Type B pancreatic cell (in vitro differentiated cells): ENCODE data around the gene SYNJ2BP. TPM values are rescaled to one million over a fixed set of nuclear protein-coding genes. Genes with fewer than 3 reads are reported as not detected.
"Not testable (repeated sequence)": the region's sequence is repeated elsewhere in the genome, so short reads cannot be mapped to it uniquely, and the experiment has no call there.

Source experiments
- DNase-seq: peaks from one replicate; pipeline ENCODE4 v3.0.0; 2021; ENCODE audit warnings: mixed read lengths; ENCODE audit not compliant: unreplicated experiment; ENCODE audit errors: extremely low spot score
- H3K27ac Mint-ChIP-seq: 2 replicates; pipeline ENCODE4 v1.8.0; 2021; ENCODE audit warnings: mild to moderate bottlenecking, mixed read lengths
- H3K27me3 Mint-ChIP-seq: 2 replicates; pipeline ENCODE4 v1.8.0; 2021; ENCODE audit warnings: mixed read lengths
- H3K36me3 Mint-ChIP-seq: 2 replicates; pipeline ENCODE4 v1.8.0; 2021; ENCODE audit warnings: mixed read lengths
- H3K4me1 Mint-ChIP-seq: one replicate; pipeline ENCODE4 v1.8.0; 2021; ENCODE audit warnings: mixed read lengths; ENCODE audit not compliant: unreplicated experiment
- H3K4me3 Mint-ChIP-seq: 2 replicates; pipeline ENCODE4 v1.8.0; 2021; ENCODE audit warnings: mild to moderate bottlenecking, mixed read lengths
- H3K9me3 Mint-ChIP-seq: 2 replicates; pipeline ENCODE4 v1.8.0; 2021; ENCODE audit warnings: mixed read lengths
- total RNA-seq: library from RNA; stranded (reverse); gene quantifications from 2 replicates; pipeline ENCODE4 v1.2.1, GENCODE V29; 2021; ENCODE audit warnings: low replicate concordance
- TF ChIP-seq, protein P1 (sequence below): fragments of 200-600 bp; sonication (generic); conservative IDR thresholded peaks from 2 replicates; pipeline ENCODE4 v1.5.0; 2021; ENCODE audit warnings: antibody characterized with exemption, mild to moderate bottlenecking

Gene SYNJ2BP
- total RNA-seq, 1 donor from 2014 or later: 32.5 TPM

DNA sequence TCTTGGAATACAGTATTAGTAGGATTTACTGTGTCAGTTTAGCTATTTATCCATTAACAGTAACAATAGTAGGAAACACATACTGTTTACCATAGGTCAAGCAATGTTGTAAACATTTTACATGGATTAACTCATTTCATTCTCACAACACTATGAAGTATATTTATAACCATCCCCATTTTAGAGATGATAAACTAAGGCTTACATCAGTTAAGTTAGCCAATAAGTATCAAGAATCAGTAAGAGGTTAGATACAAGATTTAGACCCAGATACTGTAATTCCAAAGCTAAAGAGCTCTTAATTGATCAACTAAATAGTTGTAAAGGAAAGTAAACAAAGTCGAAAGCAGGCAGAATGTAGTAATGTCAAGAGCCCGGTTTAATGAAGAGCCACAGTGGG, 1.1 kb downstream of the SYNJ2BP start:
- Mint-ChIP-seq H3K27ac (peak overlapping the region; percentile 40), H3K9me3 (no peaks in the 10 kb centered on the region), H3K36me3 (peaks cover 9% of the 10 kb centered on the region)

GRCh38 chr14:70407621-70408020, 9.3 kb downstream of the SYNJ2BP start:
- Mint-ChIP-seq H3K9me3 (peaks cover 5% of the 10 kb centered on the region), H3K27me3 (no peaks in the 10 kb centered on the region), H3K36me3 (peaks cover 31% of the 10 kb centered on the region), H3K4me3 (no peak overlapping the region), H3K27ac (no peak overlapping the region), H3K4me1 (peaks cover 6% of the 10 kb centered on the region)
- DNase-seq: no peak
- TF ChIP-seq, protein P1, sequence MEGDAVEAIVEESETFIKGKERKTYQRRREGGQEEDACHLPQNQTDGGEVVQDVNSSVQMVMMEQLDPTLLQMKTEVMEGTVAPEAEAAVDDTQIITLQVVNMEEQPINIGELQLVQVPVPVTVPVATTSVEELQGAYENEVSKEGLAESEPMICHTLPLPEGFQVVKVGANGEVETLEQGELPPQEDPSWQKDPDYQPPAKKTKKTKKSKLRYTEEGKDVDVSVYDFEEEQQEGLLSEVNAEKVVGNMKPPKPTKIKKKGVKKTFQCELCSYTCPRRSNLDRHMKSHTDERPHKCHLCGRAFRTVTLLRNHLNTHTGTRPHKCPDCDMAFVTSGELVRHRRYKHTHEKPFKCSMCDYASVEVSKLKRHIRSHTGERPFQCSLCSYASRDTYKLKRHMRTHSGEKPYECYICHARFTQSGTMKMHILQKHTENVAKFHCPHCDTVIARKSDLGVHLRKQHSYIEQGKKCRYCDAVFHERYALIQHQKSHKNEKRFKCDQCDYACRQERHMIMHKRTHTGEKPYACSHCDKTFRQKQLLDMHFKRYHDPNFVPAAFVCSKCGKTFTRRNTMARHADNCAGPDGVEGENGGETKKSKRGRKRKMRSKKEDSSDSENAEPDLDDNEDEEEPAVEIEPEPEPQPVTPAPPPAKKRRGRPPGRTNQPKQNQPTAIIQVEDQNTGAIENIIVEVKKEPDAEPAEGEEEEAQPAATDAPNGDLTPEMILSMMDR: no peak

More for the DNA sequence above, 1.1 kb downstream of the SYNJ2BP start:
- Mint-ChIP-seq H3K27me3 (peaks cover 6% of the 10 kb centered on the region), H3K4me3 (peak overlapping the region; percentile 98), H3K4me1 (peaks cover 15% of the 10 kb centered on the region)
- TF ChIP-seq, protein P1: no peak
- DNase-seq: no peak

- DNase-seq, H3K4me1 Mint-ChIP-seq, H3K27ac Mint-ChIP-seq, H3K9me3 Mint-ChIP-seq, H3K4me3 Mint-ChIP-seq, H3K27me3 Mint-ChIP-seq: not testable (repeated sequence)
- H3K36me3 Mint-ChIP-seq: peaks cover 23% of the 10 kb centered on the region
Observed at GRCh38 chr14:70406216-70406615, 10.7 kb downstream of the SYNJ2BP start.

DNA sequence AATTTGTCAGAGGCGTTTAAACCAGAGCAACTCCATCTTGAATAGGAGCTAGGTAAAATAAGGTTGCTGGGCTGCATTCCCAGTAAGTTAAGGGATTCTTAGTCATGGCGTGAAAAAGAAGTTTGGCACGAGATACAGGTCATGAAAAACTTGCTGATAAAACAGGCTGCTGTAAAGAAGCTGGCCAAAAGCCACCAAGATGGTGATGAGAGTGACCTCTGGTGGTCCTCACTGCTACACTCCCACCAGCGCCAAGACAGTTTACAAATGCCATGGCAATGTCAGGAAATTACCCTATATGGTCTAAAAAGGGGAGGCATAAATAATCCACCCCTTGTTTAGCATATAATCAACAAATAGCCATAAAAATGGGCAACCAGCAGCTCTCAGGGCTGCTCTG, 13.6 kb downstream of the SYNJ2BP start:
- H3K4me3 Mint-ChIP-seq, H3K4me1 Mint-ChIP-seq, H3K27me3 Mint-ChIP-seq, DNase-seq, H3K9me3 Mint-ChIP-seq: not testable (repeated sequence)
- peaks cover 16% of the 10 kb centered on the region for H3K36me3 Mint-ChIP-seq
- H3K27ac Mint-ChIP-seq: peak overlapping the region; percentile 7
- TF ChIP-seq, protein P1: peak; percentile 64

DNA sequence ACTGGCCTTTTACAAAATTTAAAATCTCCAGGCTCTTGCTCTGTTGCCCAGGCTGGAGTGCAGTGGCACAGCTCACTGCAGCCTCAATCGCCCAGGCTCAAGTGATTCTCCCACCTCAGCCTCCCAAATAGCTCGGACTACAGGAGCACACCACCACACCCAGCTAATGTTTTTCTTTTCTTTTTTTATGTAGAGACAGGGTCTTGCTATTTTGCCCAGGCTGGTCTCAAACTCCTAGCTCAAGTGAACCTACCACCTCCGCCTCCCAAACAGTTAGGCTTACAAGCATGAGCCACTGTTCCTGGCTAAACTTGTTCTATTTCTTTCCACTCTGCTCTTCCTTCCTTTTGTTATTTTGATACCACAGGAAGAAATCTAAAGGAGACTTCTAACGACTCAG, 15.2 kb downstream of the SYNJ2BP start:
- Mint-ChIP-seq H3K27ac (no peak overlapping the region), H3K36me3 (peaks cover 6% of the 10 kb centered on the region), H3K27me3 (no peaks in the 10 kb centered on the region), H3K4me1 (peaks cover 5% of the 10 kb centered on the region), H3K4me3 (no peak overlapping the region), H3K9me3 (peaks cover 3% of the 10 kb centered on the region)
- DNase-seq: no peak
- TF ChIP-seq, protein P1: no peak

GRCh38 chr14:70398706-70399431, 18.0 kb downstream of the SYNJ2BP start:
- Mint-ChIP-seq H3K4me3 (no peak overlapping the region), H3K36me3 (no peaks in the 10 kb centered on the region), H3K9me3 (no peaks in the 10 kb centered on the region), H3K27me3 (no peaks in the 10 kb centered on the region), H3K4me1 (peaks cover 4% of the 10 kb centered on the region), H3K27ac (no peak overlapping the region)
- DNase-seq: no peak
- TF ChIP-seq, protein P1: no peak
